ENCODE results near the gene MEIS2.
A peak's percentile ranks its signal among the peaks of the same experiment; 100 is the strongest.

MEIS2 gene

GRCh38 chr15:37130356-37130755, 30.0 kb upstream of the MEIS2 start:
- ATAC-seq, result no peak
- Mint-ChIP-seq H3K4me1 (no peaks in the 10 kb centered on the region), H3K27ac (no peak overlapping the region), H3K36me3 (no peaks in the 10 kb centered on the region), H3K27me3 (peaks cover 20% of the 10 kb centered on the region), H3K9me3 (no peaks in the 10 kb centered on the region), H3K4me3 (no peak overlapping the region)

- no peaks in the 10 kb centered on the region for H3K36me3 Mint-ChIP-seq
- H3K27me3 Mint-ChIP-seq, result peaks cover 12% of the 10 kb centered on the region
- no peak overlapping the region for H3K4me3 Mint-ChIP-seq
- no peaks in the 10 kb centered on the region for H3K9me3 Mint-ChIP-seq
- H3K27ac Mint-ChIP-seq, result no peak overlapping the region
- ATAC-seq, result peak; percentile 34
- H3K4me1 Mint-ChIP-seq, result no peaks in the 10 kb centered on the region
Measured at GRCh38 chr15:37125143-37125542, 24.8 kb upstream of the MEIS2 start.

DNA sequence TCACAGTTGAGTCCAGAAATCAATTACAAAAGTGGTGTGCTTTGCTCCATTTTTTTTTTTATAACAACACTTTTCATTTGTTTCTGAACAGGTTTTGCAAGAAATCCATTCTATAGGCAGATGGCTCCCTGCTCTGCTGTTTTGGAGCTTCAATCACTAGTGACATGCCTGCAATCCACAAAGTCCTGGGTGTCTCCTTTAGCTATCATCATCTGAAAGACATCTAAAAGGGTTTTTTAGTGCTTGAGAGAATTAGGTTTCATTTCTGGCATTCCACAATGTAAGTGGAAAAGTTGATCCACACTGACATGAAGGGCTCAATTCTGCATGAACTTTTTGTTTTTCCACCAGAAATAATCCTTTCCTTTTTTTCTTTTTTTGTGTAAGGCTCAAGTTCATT, 24.0 kb upstream of the MEIS2 start:
- peaks cover 12% of the 10 kb centered on the region for H3K27me3 Mint-ChIP-seq
- no peaks in the 10 kb centered on the region for H3K9me3 Mint-ChIP-seq
- H3K27ac Mint-ChIP-seq, result no peak overlapping the region
- H3K36me3 Mint-ChIP-seq, result no peaks in the 10 kb centered on the region
- no peak for ATAC-seq
- H3K4me3 Mint-ChIP-seq, result no peak overlapping the region
- no peaks in the 10 kb centered on the region for H3K4me1 Mint-ChIP-seq

DNA sequence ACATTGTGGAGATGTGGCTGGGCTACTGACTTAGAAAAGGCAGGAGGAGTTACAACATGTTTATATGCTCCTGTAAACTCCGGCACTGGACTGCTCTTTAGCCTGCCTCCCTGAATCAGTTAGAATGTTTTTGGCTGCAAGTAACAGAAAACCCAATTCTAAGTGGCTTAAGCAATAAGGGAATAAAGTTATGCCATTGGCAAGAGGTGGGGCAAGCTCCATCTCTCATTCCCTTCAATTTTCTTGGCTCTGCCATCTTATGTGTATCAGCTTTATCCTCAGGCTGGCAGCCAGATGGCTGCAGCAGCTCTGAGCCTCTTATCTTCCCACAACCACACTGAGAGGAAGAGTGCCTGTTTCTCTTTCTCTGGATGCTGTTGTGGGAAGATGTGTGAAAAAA, 22.4 kb upstream of the MEIS2 start:
- Mint-ChIP-seq H3K4me1 (no peaks in the 10 kb centered on the region), H3K27ac (no peak overlapping the region), H3K4me3 (no peak overlapping the region), H3K27me3 (peaks cover 12% of the 10 kb centered on the region), H3K9me3 (no peaks in the 10 kb centered on the region), H3K36me3 (no peaks in the 10 kb centered on the region)
- no peak for ATAC-seq

- no peak for ATAC-seq
Measured at GRCh38 chr15:37121492-37121891, 21.1 kb upstream of the MEIS2 start.

GRCh38 chr15:37117030-37117429, 16.7 kb upstream of the MEIS2 start:
- H3K36me3 Mint-ChIP-seq, result no peaks in the 10 kb centered on the region
- no peak overlapping the region for H3K4me3 Mint-ChIP-seq
- no peak for ATAC-seq
- no peak overlapping the region for H3K27ac Mint-ChIP-seq
- peaks cover 3% of the 10 kb centered on the region for H3K9me3 Mint-ChIP-seq
- H3K27me3 Mint-ChIP-seq, result peaks cover 34% of the 10 kb centered on the region
- no peaks in the 10 kb centered on the region for H3K4me1 Mint-ChIP-seq

More at GRCh38 chr15:37121492-37121891, 21.1 kb upstream of the MEIS2 start:
- Mint-ChIP-seq H3K4me1 (no peaks in the 10 kb centered on the region), H3K27ac (no peak overlapping the region), H3K36me3 (no peaks in the 10 kb centered on the region), H3K4me3 (no peak overlapping the region), H3K27me3 (peaks cover 12% of the 10 kb centered on the region), H3K9me3 (no peaks in the 10 kb centered on the region)

- peaks cover 11% of the 10 kb centered on the region for H3K4me1 Mint-ChIP-seq
Measured at GRCh38 chr15:37115538-37115937, 15.2 kb upstream of the MEIS2 start.

DNA sequence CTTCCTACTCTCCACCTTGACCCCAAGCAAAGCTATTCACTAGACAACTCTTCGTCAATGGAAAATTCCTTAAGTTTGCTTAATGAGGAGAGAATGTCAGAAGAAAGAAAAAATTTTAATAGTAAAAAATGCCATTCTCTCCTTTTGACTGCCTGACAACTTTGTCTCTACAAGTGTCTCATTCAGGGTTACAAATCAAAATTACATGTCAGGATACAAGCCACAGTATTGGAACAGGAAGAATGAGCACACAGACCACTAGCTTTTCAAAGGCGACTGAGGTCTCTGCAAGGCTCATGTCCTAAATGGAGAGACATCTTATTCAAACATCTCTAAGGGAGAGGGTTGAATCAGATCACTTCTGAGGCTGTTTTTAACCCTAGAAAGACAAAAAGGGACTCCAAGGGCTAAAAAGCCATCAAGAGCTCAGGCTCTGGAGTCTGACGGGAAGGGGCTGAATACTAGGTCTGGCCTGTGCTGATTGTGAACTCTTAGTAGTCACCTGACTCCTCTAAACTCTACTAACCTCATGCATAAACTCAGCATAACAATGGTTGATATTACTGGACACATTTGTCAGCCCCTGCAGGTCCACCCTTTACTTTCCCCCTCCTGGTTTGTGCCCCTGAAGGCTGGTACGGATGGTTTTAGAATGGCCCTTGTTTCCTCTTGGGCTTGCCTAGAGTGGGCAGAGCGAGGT, 12.8 kb upstream of the MEIS2 start:
- Mint-ChIP-seq H3K36me3 (no peaks in the 10 kb centered on the region), H3K4me3 (no peak overlapping the region), H3K9me3 (peaks cover 6% of the 10 kb centered on the region), H3K27ac (no peak overlapping the region), H3K4me1 (peaks cover 24% of the 10 kb centered on the region), H3K27me3 (peaks cover 65% of the 10 kb centered on the region)
- no peak for ATAC-seq

More at GRCh38 chr15:37115538-37115937, 15.2 kb upstream of the MEIS2 start:
- no peak for ATAC-seq
- peaks cover 41% of the 10 kb centered on the region for H3K27me3 Mint-ChIP-seq
- H3K9me3 Mint-ChIP-seq, result peaks cover 6% of the 10 kb centered on the region
- no peak overlapping the region for H3K4me3 Mint-ChIP-seq
- H3K36me3 Mint-ChIP-seq, result no peaks in the 10 kb centered on the region
- H3K27ac Mint-ChIP-seq, result no peak overlapping the region

DNA sequence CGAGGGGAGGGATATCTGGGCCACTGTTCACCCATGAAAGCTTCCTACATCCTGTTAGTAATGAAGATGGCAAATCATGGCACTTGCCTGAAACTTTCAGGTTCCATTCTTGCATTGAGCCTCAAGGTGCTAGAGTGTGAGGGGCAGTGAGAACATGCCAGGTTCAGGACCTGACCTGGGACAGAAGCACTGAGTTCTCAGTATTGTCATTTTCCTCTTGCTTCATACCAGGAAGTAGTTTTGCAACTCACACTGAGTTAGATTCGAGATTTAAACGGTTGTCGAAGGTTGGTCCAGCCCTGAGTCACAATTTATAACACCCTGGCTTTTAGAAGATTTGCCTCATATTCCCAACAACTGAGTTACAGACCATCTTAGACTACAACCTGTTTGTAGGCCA, 11.8 kb upstream of the MEIS2 start:
- Mint-ChIP-seq H3K27ac (no peak overlapping the region), H3K4me3 (no peak overlapping the region), H3K27me3 (peaks cover 75% of the 10 kb centered on the region)

GRCh38 chr15:37111427-37111717, 11.0 kb upstream of the MEIS2 start:
- Mint-ChIP-seq H3K4me3 (peak overlapping the region; percentile 51), H3K9me3 (peaks cover 9% of the 10 kb centered on the region), H3K27me3 (peaks cover 83% of the 10 kb centered on the region), H3K36me3 (no peaks in the 10 kb centered on the region), H3K4me1 (peaks cover 29% of the 10 kb centered on the region), H3K27ac (no peak overlapping the region)
- ATAC-seq, result no peak

More for the DNA sequence above, 11.8 kb upstream of the MEIS2 start:
- no peak for ATAC-seq
- peaks cover 9% of the 10 kb centered on the region for H3K9me3 Mint-ChIP-seq
- peaks cover 24% of the 10 kb centered on the region for H3K4me1 Mint-ChIP-seq
- H3K36me3 Mint-ChIP-seq, result no peaks in the 10 kb centered on the region

GRCh38 chr15:37109872-37110572, 9.7 kb upstream of the MEIS2 start:
- Mint-ChIP-seq H3K4me1 (peaks cover 30% of the 10 kb centered on the region), H3K4me3 (no peak overlapping the region), H3K36me3 (no peaks in the 10 kb centered on the region), H3K27me3 (peaks cover 87% of the 10 kb centered on the region), H3K9me3 (peaks cover 6% of the 10 kb centered on the region), H3K27ac (no peak overlapping the region)
- no peak for ATAC-seq

DNA sequence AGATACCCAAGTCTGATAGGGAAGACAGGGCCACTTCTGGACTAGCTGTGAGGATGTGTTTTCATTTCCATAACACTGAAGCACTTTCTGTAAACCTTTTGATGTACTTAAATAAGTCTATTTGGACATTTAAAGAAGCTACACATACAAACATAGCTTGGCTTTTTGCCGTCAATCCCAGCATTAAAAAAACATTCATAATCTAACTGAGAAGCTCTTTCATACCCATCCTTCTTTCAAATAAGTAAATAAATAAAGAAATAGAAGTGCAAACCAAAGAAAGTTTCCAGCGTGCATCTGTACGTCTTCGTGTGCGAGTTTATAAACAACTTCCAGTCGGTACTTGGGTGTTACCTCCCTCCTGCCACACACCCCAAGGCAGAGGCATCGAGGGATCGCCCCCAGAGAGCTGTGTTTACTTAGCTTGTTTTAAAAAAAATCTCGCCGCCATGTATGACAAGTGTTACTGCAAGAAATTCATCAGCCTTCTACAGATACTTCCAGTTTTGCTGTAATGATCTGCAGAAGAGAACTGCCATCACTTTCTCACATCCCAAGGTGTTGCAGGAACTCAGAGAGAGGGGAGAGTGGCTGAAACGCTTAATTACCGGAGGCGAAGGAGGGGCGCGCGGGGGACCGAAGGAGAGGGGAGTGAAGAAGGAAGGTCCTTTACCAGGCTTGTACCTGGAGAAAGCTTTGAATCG, 9.0 kb upstream of the MEIS2 start:
- peaks cover 6% of the 10 kb centered on the region for H3K9me3 Mint-ChIP-seq
- H3K27me3 Mint-ChIP-seq, result peaks cover 91% of the 10 kb centered on the region
- H3K36me3 Mint-ChIP-seq, result no peaks in the 10 kb centered on the region
- no peak for ATAC-seq
- H3K4me3 Mint-ChIP-seq, result no peak overlapping the region
- H3K4me1 Mint-ChIP-seq, result peaks cover 30% of the 10 kb centered on the region
- no peak overlapping the region for H3K27ac Mint-ChIP-seq

GRCh38 chr15:37108381-37109167, 8.2 kb upstream of the MEIS2 start:
- H3K9me3 Mint-ChIP-seq, result peaks cover 6% of the 10 kb centered on the region
- no peaks in the 10 kb centered on the region for H3K36me3 Mint-ChIP-seq
- peaks cover 30% of the 10 kb centered on the region for H3K4me1 Mint-ChIP-seq
- no peak overlapping the region for H3K27ac Mint-ChIP-seq
- no peak for ATAC-seq
- peaks cover 96% of the 10 kb centered on the region for H3K27me3 Mint-ChIP-seq
- no peak overlapping the region for H3K4me3 Mint-ChIP-seq

GRCh38 chr15:37107744-37108380, 7.5 kb upstream of the MEIS2 start:
- ATAC-seq, result no peak
- Mint-ChIP-seq H3K9me3 (peaks cover 6% of the 10 kb centered on the region), H3K36me3 (no peaks in the 10 kb centered on the region), H3K27ac (no peak overlapping the region), H3K4me1 (peaks cover 30% of the 10 kb centered on the region), H3K4me3 (no peak overlapping the region), H3K27me3 (peaks cover 96% of the 10 kb centered on the region)
